22Rv1 (cell line): ENCODE results near the gene CCDC81.

ENCODE experiments used
- ZFX ChIP-seq: fragments of 450-650 bp; IDR thresholded peaks from 2 replicates; pipeline ENCODE4 v1.6.1; 2017; ENCODE audit warnings: antibody characterized with exemption, borderline replicate concordance
- TF ChIP-seq, protein P1 (sequence below): fragments of 450-650 bp; IDR thresholded peaks from 2 replicates; pipeline ENCODE4 v1.5.1; 2017; ENCODE audit warnings: mild to moderate bottlenecking

- TF ChIP-seq, protein P1, sequence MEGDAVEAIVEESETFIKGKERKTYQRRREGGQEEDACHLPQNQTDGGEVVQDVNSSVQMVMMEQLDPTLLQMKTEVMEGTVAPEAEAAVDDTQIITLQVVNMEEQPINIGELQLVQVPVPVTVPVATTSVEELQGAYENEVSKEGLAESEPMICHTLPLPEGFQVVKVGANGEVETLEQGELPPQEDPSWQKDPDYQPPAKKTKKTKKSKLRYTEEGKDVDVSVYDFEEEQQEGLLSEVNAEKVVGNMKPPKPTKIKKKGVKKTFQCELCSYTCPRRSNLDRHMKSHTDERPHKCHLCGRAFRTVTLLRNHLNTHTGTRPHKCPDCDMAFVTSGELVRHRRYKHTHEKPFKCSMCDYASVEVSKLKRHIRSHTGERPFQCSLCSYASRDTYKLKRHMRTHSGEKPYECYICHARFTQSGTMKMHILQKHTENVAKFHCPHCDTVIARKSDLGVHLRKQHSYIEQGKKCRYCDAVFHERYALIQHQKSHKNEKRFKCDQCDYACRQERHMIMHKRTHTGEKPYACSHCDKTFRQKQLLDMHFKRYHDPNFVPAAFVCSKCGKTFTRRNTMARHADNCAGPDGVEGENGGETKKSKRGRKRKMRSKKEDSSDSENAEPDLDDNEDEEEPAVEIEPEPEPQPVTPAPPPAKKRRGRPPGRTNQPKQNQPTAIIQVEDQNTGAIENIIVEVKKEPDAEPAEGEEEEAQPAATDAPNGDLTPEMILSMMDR: no peak
- no peak for TF ChIP-seq ZFX
Measured at GRCh38 chr11:86447763-86448480, 73.2 kb downstream of the CCDC81 start.
